HCT116 (cell line): Measurements from ENCODE around the gene ESPNL. TPM values are rescaled to one million over a fixed set of nuclear protein-coding genes. Genes with fewer than 3 reads are reported as not detected.

ENCODE experiments used
- ATAC-seq: fragments of 200-7000 bp; cut with Tn5 transposase; 2 replicates; pipeline ENCODE4 v1.9.1; 2020; ENCODE audit warnings: mild to moderate bottlenecking, moderate library complexity
- BruUV-seq: library from RNA; stranded (reverse); fragments of 400-500 nt; replicated peaks from 2 replicates; lab custom pipeline; 2021; lab: Mats Ljungman, UMichigan
- CTCF ChIA-PET: fragments of 300-600 bp; sonication (Branson Sonifier 250); formaldehyde crosslinking; loops from one replicate; lab custom pipeline; 2021; ENCODE audit warnings: antibody characterized with exemption; lab: Charles Lee
- POLR2A ChIA-PET: fragments of 300-600, 350-600 bp; sonication (Branson Sonifier 250); formaldehyde crosslinking; loops from one replicate; lab custom pipeline; 2021; ENCODE audit warnings: antibody characterized with exemption; lab: Charles Lee
- RAD21 ChIA-PET, 2 experiments: fragments of 300-600 bp; sonication (Branson Sonifier 250); formaldehyde crosslinking; loops; one replicate each; lab custom pipeline; 2023; ENCODE audit warnings: low total read pairs in 2 of 2; ENCODE audit not compliant: uncharacterized antibody in 2 of 2, unreplicated experiment in 2 of 2, low non-redundant PET in 1 of 2; lab: Charles Lee
- DNase-seq: peaks from one replicate; pipeline ENCODE4 v3.0.0-alpha.2; 2010; ENCODE audit warnings: low read depth, low spot score
- H2AFZ ChIP-seq: fragments of 200-600 bp; shearing (Covaris generic), sonication (generic); 2 replicates; pipeline ENCODE4 v1.6.1; 2017; ENCODE audit warnings: low read depth, mixed run types, mixed read lengths, antibody characterized with exemption, low read length; ENCODE audit not compliant: poor library complexity, severe bottlenecking
- H3K27ac ChIP-seq: 2 replicates; pipeline ENCODE4 v1.5.1; 2012; ENCODE audit warnings: low read depth, low read length
- H3K27me3 ChIP-seq: fragments of 200-600 bp; sonication (generic); 2 replicates; pipeline ENCODE4 v1.6.1; 2016; ENCODE audit warnings: mixed run types, low read length, mixed read lengths; ENCODE audit not compliant: insufficient read depth
- H3K36me3 ChIP-seq, 2 experiments: fragments of 200-500 bp in 1 of 2; fragments of 200-600 bp in 1 of 2; sonication (Bioruptor generic) in 1 of 2; sonication (generic) in 1 of 2; 2 replicates each; pipeline versions ENCODE4 v1.5.1 to v1.6.1; 2014 to 2016; ENCODE audit warnings: low read length in 2 of 2, inconsistent platforms in 1 of 2, mixed read lengths in 1 of 2, mixed run types in 1 of 2; ENCODE audit not compliant: insufficient read depth in 2 of 2, control insufficient read depth in 1 of 2
- H3K4me1 ChIP-seq, 2 experiments: fragments of 200-600 bp in 1 of 2; sonication (generic) in 1 of 2; 2 replicates each; pipeline versions ENCODE4 v1.5.1 to v1.6.1; 2012 to 2017; ENCODE audit warnings: low read length in 2 of 2, inconsistent platforms in 1 of 2, mild to moderate bottlenecking in 1 of 2, mixed read lengths in 1 of 2, mixed run types in 1 of 2, moderate library complexity in 1 of 2; ENCODE audit not compliant: insufficient read depth in 2 of 2, control insufficient read depth in 1 of 2
- H3K4me2 ChIP-seq: fragments of 200-600 bp; sonication (generic); 2 replicates; pipeline ENCODE4 v1.6.1; 2017; ENCODE audit warnings: mixed run types, low read length, mixed read lengths
- H3K4me3 ChIP-seq, 2 experiments: fragments of 200-600 bp in 1 of 2; sonication (generic) in 1 of 2; replicated peaks in 1 of 2; 2 replicates each; pipeline ENCODE4 v1.5.1; 2011 to 2016; ENCODE audit warnings: low read length in 2 of 2, control low read depth in 1 of 2, low read depth in 1 of 2, mild to moderate bottlenecking in 1 of 2, mixed read lengths in 1 of 2, mixed run types in 1 of 2
- H3K79me2 ChIP-seq: fragments of 200-600 bp; sonication (generic); 2 replicates; pipeline ENCODE4 v1.6.1; 2017; ENCODE audit warnings: mild to moderate bottlenecking, mixed run types, low read length, moderate library complexity, mixed read lengths; ENCODE audit not compliant: insufficient read depth
- H3K9ac ChIP-seq: fragments of 200-600 bp; sonication (generic); 2 replicates; pipeline ENCODE4 v1.6.1; 2016; ENCODE audit warnings: low read length, mixed read lengths
- H3K9me2 ChIP-seq: fragments of 200-600 bp; sonication (generic), shearing (Covaris generic); 2 replicates; pipeline ENCODE4 v1.6.1; 2017; ENCODE audit warnings: mixed run types, mild to moderate bottlenecking, moderate library complexity; ENCODE audit not compliant: insufficient read depth
- H3K9me3 ChIP-seq, 2 experiments: fragments of 200-500 bp in 1 of 2; fragments of 200-600 bp in 1 of 2; sonication (Bioruptor generic) in 1 of 2; sonication (generic) in 1 of 2; 2 replicates each; pipeline ENCODE4 v1.6.1; 2014 to 2017; ENCODE audit warnings: low read length in 2 of 2, mixed read lengths in 2 of 2, inconsistent platforms in 1 of 2, low read depth in 1 of 2, mild to moderate bottlenecking in 1 of 2, mixed run types in 1 of 2, moderate library complexity in 1 of 2; ENCODE audit not compliant: control insufficient read depth in 1 of 2, insufficient read depth in 1 of 2
- H4K20me1 ChIP-seq: fragments of 200-600 bp; sonication (generic), shearing (Covaris generic); 2 replicates; pipeline ENCODE4 v1.6.1; 2017; ENCODE audit warnings: mixed run types, mild to moderate bottlenecking, moderate library complexity; ENCODE audit not compliant: insufficient read depth
- ATF3 ChIP-seq: IDR thresholded peaks from 2 replicates; pipeline ENCODE4 v1.6.1; 2012
- CBX3 ChIP-seq: IDR thresholded peaks from 2 replicates; pipeline ENCODE4 v1.6.1; 2012; ENCODE audit warnings: low read depth
- EGR1 ChIP-seq: IDR thresholded peaks from 2 replicates; pipeline ENCODE4 v1.6.1; 2012; ENCODE audit warnings: low read depth
- EZH2 ChIP-seq: fragments of 200-600 bp; sonication (generic); IDR thresholded peaks from 2 replicates; pipeline ENCODE4 v1.6.1; 2017; ENCODE audit warnings: antibody characterized with exemption, mixed run types
- EZH2phosphoT487 ChIP-seq: fragments of 200-600 bp; IDR thresholded peaks from 2 replicates; pipeline ENCODE4 v1.6.1; 2018; ENCODE audit warnings: antibody characterized with exemption, borderline replicate concordance
- JUND ChIP-seq: IDR thresholded peaks from 2 replicates; pipeline ENCODE4 v1.6.1; 2012
- SIN3A ChIP-seq: IDR thresholded peaks from 2 replicates; pipeline ENCODE4 v1.6.1; 2012; ENCODE audit warnings: low read depth
- SP1 ChIP-seq: IDR thresholded peaks from 2 replicates; pipeline ENCODE4 v1.6.1; 2012; ENCODE audit warnings: low read depth
- SRF ChIP-seq: IDR thresholded peaks from 2 replicates; pipeline ENCODE4 v1.6.1; 2012; ENCODE audit warnings: low read depth
- TCF7L2 ChIP-seq: IDR thresholded peaks from 2 replicates; pipeline ENCODE4 v1.7.0; 2011; ENCODE audit warnings: borderline replicate concordance, inconsistent platforms; ENCODE audit not compliant: insufficient read depth, insufficient read length; ENCODE audit errors: extremely low read depth
- YY1 ChIP-seq: IDR thresholded peaks from 2 replicates; pipeline ENCODE4 v1.6.1; 2011; ENCODE audit warnings: low read length, low read depth, moderate library complexity, mild to moderate bottlenecking; ENCODE audit not compliant: insufficient replicate concordance; ENCODE audit errors: extremely low read depth
- intact Hi-C: fragments of 100-400 bp; cut with micrococcal nuclease; formaldehyde crosslinking; loops from 2 replicates; pipeline ENCODE4 v1.10.0; 2022
- total RNA-seq: library from RNA; stranded (reverse); gene quantifications from one replicate; pipeline ENCODE4 v1.2.1, GENCODE V29; 2021; ENCODE audit not compliant: unreplicated experiment

The ESPNL gene
- total RNA-seq, 1 experiment from 2014 or later = 0.22 TPM

- BruUV-seq = no TSS peak
- Histone ChIP-seq H3K4me1 (no peaks in the 10 kb centered on the region), H3K4me3 (no peak overlapping the region), H3K4me2 (no peak overlapping the region), H3K9me2 (no peaks in the 10 kb centered on the region), H4K20me1 (no peaks in the 10 kb centered on the region), H3K27ac (no peak overlapping the region), H3K9ac (no peak overlapping the region), H3K9me3 (peaks cover 0 to 10% of the 10 kb centered on the region in 2 experiments; a peak in 1 of 4 replicates), H3K27me3 (no peaks in the 10 kb centered on the region; the same call in 1 of the 2 replicates), H3K36me3 (no peaks in the 10 kb centered on the region), H2AFZ (no peak overlapping the region), H3K79me2 (no peaks in the 10 kb centered on the region)
- CTCF ChIA-PET = no interaction called here
- TF ChIP-seq TCF7L2 = no peak
- no peak for TF ChIP-seq CBX3
- no peak for TF ChIP-seq EZH2
- no peak for TF ChIP-seq EZH2phosphoT487
- TF ChIP-seq SRF = no peak
- no peak for TF ChIP-seq EGR1
- no peak for TF ChIP-seq ATF3
- no peak for TF ChIP-seq SP1
- no peak for TF ChIP-seq YY1
- TF ChIP-seq SIN3A = no peak
- TF ChIP-seq JUND = no peak
- ATAC-seq (no peak), DNase-seq (no peak)
- RAD21 ChIA-PET = no interaction called here
- intact Hi-C loops = no loop called here
- POLR2A ChIA-PET = no interaction called here
Observed at GRCh38 chr2:238122287-238123217, 22.4 kb downstream of the ESPNL start.
